GM12874 (cell line): Measurements from ENCODE around the gene MAPK10.

Experiments
- CTCF ChIP-seq: IDR thresholded peaks from 2 replicates; pipeline ENCODE4 v1.5.1; 2011; ENCODE audit warnings: low read depth, mild to moderate bottlenecking, control low read depth, low read length, moderate library complexity; ENCODE audit not compliant: insufficient read depth

Gene MAPK10

DNA sequence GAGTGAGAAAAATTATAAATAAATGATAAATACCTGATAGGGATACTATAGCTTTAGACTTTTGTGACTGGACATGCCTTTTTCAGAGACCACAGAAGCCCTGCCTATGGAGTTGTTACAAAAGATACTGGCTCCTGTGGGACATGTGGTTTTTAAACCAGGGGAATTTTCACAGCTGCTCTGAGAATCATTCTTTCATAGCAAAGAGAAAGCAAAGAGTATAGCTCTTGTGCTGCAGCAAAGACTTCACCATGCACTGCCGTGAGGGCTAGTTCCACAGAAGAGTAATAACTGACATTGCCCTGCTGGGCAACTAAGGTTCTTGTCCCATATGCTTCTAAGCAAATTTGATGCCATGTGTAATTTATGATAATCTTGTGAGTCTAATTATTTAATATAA, 98.2 kb downstream of the MAPK10 start:
- TF ChIP-seq CTCF: no peak

DNA sequence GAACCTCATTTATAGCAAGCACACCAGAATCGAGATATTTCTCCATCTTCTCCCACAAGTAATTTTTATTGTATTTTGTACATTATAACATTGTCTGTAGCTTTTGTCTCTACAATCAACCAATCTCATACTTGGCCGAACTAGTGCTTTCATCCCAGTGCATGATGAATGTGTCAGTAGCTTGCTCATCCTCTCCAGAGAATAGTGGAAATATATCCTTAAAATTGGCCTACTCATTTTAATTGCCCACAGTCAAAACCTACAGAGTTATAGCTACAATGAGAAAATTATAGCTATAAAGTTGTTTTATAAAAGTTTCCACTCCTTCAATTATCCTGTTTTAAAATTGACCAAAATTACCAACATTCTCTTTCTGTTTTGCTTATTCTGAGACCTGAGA, 103.8 kb downstream of the MAPK10 start:
- no peak for TF ChIP-seq CTCF

GRCh38 chr4:86250619-86251018, 109.2 kb downstream of the MAPK10 start:
- TF ChIP-seq CTCF: no peak

GRCh38 chr4:86250006-86250405, 109.8 kb downstream of the MAPK10 start:
- TF ChIP-seq CTCF: no peak

- no peak for TF ChIP-seq CTCF
These were observed 110.8 kb downstream of the MAPK10 start for GRCh38 chr4:86249074-86249473.

DNA sequence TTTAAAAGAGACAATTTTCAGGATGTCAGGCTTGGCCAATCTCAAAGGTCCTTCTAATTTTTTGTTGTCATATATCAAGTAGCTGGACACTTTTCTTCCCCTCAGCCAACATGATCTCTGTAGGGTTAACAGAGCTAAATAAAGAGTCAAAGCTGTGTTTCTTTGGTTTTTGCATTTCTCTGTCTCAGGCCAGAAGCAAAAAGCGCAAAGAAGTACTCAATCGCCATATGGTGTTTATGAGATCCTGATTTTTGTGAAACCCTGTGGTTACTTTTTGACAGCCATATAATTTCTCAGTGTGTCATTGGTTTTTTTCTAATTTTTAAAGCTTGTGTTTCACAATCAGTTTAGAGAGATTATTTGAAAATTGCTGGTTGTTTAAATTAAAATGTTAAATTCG, 111.9 kb downstream of the MAPK10 start:
- TF ChIP-seq CTCF: no peak

DNA sequence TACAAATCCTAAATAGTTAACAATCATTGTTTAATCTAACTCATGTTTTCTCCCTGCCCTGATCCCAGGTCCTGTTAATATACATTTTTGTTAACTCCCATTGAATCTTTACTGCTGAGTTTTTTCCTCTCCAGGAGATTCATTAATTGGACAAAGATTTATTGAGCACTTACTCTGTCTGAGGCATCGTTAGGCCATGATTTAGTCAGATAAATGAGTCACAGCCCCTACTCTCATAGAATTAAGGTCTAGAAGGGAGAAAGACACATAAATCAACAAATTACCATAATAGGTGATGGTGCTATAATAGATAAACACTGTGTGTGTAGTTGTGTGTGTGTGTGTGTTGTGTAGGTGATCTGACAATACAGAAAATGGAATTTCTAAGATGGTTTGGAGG, 112.5 kb downstream of the MAPK10 start:
- no peak for TF ChIP-seq CTCF

DNA sequence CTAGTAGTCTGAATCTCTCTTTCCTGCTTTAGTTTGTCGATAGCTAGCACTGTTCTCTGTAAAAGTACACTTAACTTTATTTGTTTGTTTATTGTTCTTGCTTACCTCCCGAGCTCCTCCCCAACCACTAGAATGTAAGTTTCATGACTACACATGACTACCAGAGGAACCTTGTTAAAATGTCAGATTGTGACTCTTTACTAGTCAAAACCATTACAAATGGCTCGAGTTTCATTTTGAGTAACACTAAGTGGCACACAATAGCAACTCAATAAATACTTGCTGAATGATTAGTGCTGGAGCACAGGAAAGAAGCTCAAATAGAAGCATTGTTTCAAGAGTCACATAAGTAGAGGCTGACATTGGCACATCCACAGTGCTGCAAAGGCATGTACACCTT, 116.1 kb downstream of the MAPK10 start:
- no peak for TF ChIP-seq CTCF
